ENCODE measurements around the gene TSTD1.
"Not testable (repeated sequence)": the region's sequence is repeated elsewhere in the genome, so short reads cannot be mapped to it uniquely, and the experiment has no call there.

TSTD1 gene

DNA sequence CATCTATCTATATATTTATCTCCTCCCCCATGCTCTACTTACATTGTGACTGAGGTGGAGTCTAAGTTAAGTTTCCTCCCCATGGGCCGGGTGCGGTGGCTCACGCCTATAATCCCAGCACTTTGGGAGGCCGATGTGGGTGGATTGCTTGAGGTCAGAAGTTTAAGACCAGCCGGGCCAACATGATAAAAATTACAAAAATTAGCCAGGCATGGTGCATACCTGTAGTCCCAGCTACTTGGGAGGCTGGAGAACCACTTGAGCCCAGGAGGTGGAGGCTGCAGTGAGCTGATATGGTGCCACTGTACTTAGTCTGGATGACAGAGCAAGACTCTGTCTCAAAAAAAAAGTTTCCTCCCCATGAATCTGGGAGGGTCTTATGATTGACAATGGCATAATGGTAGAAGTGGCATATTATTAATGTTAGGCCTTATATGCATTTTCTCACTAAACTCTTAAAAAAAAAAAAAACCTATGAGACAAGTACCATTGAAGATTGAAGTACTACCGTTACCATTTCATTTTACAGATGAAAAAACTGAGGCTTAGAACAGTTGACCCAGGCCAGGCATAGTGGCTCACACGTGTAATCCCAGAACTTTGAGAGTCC lies 29.1 kb downstream of the TSTD1 start:
- no peak for DNase-seq (ENCODE audit: low read depth)

DNA sequence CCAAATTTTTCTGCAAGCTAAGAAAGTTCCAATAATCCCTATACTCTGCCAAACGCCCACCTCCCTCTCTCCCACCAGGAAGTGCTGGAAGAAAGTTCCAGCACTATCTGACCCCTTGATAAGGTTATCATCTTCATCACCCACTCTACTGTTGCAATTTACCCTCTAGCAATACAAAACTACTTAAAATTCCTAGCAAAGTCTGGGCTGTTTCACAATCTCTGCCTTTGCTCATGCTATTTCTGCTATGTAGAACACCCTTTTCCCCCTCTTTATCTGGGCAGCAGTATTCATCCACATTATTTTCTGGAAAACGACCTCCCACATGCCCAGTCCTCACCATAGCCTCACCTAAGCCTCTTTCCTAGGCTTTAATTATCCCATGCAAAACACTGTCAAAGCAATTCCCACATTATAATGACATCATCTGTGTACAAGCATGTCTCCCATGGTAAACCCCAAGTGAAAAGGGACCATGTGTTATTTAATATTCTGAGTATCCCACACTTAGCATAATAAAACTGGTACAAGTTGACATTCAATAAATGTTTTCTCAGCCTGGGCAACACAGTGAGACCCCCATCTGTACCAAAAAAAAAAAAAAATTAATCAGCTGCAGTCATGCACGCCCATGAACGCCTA lies 29.8 kb downstream of the TSTD1 start:
- no peak for DNase-seq (ENCODE audit: low read depth)

GRCh38 chr1:161007369-161007768 lies 31.4 kb downstream of the TSTD1 start:
- no peak for DNase-seq (ENCODE audit: low read depth)

DNA sequence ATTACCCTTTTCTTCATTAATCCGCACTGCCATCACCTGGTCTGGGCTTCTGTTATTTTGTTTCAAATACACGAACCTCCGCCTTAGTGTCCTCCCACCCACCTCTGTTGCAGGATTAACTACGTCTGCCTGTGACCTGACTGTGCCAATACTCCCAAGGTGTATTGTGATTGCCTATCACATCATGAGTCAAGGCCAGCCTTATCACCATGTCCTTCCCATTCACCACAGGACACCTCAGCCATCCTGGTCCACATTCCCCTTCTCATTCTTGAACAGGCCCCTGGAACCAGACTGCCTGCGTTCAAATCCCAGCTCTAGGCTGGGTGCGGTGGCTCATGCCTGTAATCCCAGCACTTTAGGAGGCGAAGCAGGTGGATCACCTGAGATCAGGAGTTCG lies 32.2 kb downstream of the TSTD1 start:
- DNase-seq (ENCODE audit: low read depth): no peak

GRCh38 chr1:161001525-161001924 lies 37.2 kb downstream of the TSTD1 start:
- DNase-seq (ENCODE audit: low read depth): no peak

DNA sequence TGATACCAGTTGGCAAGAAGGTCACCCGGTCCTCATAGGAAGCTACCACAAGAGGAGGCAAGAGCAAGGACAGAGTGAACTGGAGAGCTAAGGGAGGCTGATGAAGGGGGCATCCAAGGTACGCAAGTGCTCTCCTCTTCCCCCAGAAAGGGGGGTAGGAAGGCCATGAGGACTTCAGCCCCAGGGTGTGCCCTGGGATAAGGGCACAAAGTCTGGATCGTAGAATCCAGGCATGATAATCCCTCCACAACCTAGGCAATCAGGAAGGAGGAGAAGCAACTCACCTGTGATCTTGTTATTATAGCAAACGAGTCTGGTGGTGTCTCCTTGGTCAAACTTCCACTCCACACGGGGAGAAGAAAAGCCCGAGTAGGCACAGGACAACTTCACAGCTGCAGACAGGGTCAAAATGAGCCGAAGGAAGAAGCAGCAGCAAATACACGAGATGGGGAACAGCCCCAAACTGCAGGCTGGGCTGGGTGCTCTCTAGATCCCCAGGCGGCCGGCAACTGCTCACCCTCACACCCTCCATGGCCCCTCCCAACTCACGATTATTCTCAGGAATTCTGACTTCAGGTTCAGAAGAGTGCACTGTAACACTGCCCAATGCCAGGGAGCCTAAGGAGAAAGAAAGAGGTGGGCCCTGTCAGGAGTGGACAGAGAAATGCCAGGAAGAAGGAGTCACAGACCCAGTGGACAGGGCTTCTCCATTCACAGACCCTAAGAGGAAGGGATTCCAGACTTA lies 37.9 kb downstream of the TSTD1 start:
- DNase-seq (ENCODE audit: low read depth): no peak

- no peak for DNase-seq (ENCODE audit: low read depth)
Measured at GRCh38 chr1:160999376-160999775, 39.4 kb downstream of the TSTD1 start.

GRCh38 chr1:160997323-160998038 lies 41.3 kb downstream of the TSTD1 start:
- DNase-seq (ENCODE audit: low read depth): no peak

GRCh38 chr1:160996178-160996577 lies 42.6 kb downstream of the TSTD1 start:
- no peak for DNase-seq (ENCODE audit: low read depth)

DNA sequence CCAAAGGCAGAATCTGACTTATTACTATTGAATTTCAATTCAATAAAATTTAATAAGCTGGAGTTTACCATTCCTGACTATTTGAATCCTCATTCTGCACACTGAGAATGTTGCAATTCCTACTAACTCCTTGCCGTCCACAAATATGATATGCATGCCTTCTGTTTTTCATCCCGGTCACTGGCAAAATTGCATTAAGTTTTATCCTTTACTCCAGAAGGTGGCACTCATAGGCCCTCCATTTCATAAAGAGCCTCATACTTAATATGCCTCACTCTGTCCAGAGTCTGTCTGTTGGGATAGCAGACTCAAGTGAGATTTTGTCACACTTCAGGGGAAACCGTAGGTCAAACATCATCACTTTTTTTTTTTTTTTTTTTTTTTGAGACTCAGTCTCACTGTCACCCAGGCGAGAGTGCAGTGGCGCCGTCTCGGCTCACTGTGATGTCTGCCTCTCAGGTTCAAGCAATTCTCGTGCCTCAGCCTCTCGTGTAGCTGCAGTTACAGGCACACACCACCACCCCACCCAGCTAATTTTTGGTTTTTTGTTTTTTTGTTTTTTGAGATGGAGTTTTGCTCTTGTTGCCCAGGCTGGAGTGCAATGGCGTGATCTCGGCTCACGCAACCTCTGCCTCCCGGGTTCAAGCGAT lies 45.1 kb downstream of the TSTD1 start:
- DNase-seq (ENCODE audit: low read depth): no peak

DNA sequence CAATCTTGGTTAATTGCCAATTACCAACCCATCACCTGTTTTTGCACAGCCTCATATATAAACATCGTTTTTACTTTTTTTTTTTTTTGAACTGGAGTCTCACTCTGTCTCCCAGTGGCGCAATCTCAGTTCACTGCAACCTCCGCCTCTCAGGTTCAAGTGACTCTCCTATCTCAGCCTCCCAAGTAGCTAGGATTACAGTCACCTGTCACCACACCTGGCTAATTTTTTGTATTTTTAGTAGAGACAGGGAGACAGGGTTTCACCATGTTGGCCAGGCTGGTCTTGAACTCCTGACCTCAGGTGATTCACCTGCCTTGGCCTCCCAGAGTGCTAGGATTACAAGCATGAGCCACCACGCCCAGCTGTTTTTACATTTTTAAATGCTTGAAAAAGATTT lies 46.7 kb downstream of the TSTD1 start:
- DNase-seq (ENCODE audit: low read depth): not testable (repeated sequence)

Measured in stimulated activated CD8-positive, alpha-beta memory T cell treated with anti-CD3 and anti-CD28 coated beads, Interleukin-15, amount 100 ng/mL, for 1 hour (primary cell).